Vagina (tissue), 2 donors: ENCODE data around the gene GPR32. TPM values are rescaled to one million over a fixed set of nuclear protein-coding genes. Genes with fewer than 3 reads are reported as not detected.
"Not testable (repeated sequence)": the region's sequence is repeated elsewhere in the genome, so short reads cannot be mapped to it uniquely, and the experiment has no call there.

Source experiments
- DNase-seq, 2 donors: peaks; one replicate each; pipeline ENCODE4 v3.0.0-alpha.2; 2017; ENCODE audit errors: extremely low spot score in 2 of 2
- H3K27ac ChIP-seq: fragments of 200-600 bp; sonication (generic); one replicate; pipeline ENCODE4 v1.5.1; 2019
- H3K27me3 ChIP-seq: fragments of 200-600 bp; sonication (generic); one replicate; pipeline ENCODE4 v1.5.1; 2019
- H3K36me3 ChIP-seq, 2 donors: fragments of 200-600 bp; sonication (generic); one replicate each; pipeline ENCODE4 v1.5.1; 2017 to 2019
- H3K4me1 ChIP-seq: fragments of 200-600 bp; sonication (generic); one replicate; pipeline ENCODE4 v1.5.1; 2019
- H3K4me3 ChIP-seq, 2 donors: fragments of 200-600 bp; sonication (generic); 1 replicate in 1 of 2; 2 replicates in 1 of 2; pipeline ENCODE4 v1.5.1; 2016 to 2019
- H3K9me3 ChIP-seq: fragments of 200-600 bp; sonication (generic); one replicate; pipeline ENCODE4 v1.5.1; 2019
- CTCF ChIP-seq, 3 experiments: fragments of 450-650 bp in 2 of 3; fragments of 200-600 bp in 1 of 3; sonication (generic) in 1 of 3; IDR thresholded peaks; one replicate each; pipeline ENCODE4 v1.5.1; 2017 to 2019; ENCODE audit warnings: antibody characterized with exemption in 3 of 3, mild to moderate bottlenecking in 2 of 3, moderate library complexity in 2 of 3
- POLR2A ChIP-seq, 2 donors: fragments of 450-650 bp; IDR thresholded peaks; one replicate each; pipeline ENCODE4 v1.6.1; 2017; ENCODE audit warnings: antibody characterized with exemption in 2 of 2, mild to moderate bottlenecking in 2 of 2, moderate library complexity in 2 of 2
- POLR2AphosphoS5 ChIP-seq, 2 donors: sonication (generic); formaldehyde crosslinking; IDR thresholded peaks; one replicate each; pipeline ENCODE4 v1.9.0; 2017; ENCODE audit warnings: antibody characterized with exemption in 2 of 2, mild to moderate bottlenecking in 2 of 2, low read depth in 1 of 2; ENCODE audit not compliant: insufficient read depth in 1 of 2
- intact Hi-C: fragments of 100-400 bp; cut with DNase I; formaldehyde crosslinking; loops from one replicate; pipeline ENCODE4 v1.15.1; 2023
- total RNA-seq: library from RNA; depleted of rRNA; stranded (reverse); fragments of >200 nt; gene quantifications from one replicate; pipeline ENCODE4 v1.2.3, GENCODE V29; 2016

The GPR32 gene
- total RNA-seq, 1 donor from 2014 or later: not detected

- H3K4me3 ChIP-seq: peak overlapping the region; percentile 88 to 99
- no peaks in the 10 kb centered on the region for H3K9me3 ChIP-seq
- peak overlapping the region; percentile 94 for H3K27ac ChIP-seq
- H3K4me1 ChIP-seq: peaks cover 28% of the 10 kb centered on the region
- TF ChIP-seq CTCF (IDR thresholded peaks at IDR 0.05): no peak
- TF ChIP-seq POLR2AphosphoS5 (IDR thresholded peaks at IDR 0.05; ENCODE audit: insufficient read depth in 1 of 2, low read depth in 1 of 2): peak; percentile 92 to 95
- TF ChIP-seq POLR2A (IDR thresholded peaks at IDR 0.05): no peak
- DNase-seq: peak in 1 of 2 donors; percentile 98
- H3K27me3 ChIP-seq: no peaks in the 10 kb centered on the region
- H3K36me3 ChIP-seq: peaks cover 0 to 12% of the 10 kb centered on the region in 2 donors
- intact Hi-C loops: no loop called here
Observed at GRCh38 chr19:50804420-50805272, 34.4 kb downstream of the GPR32 start.

GRCh38 chr19:50808856-50809255 lies 38.6 kb downstream of the GPR32 start:
- no peak overlapping the region for H3K4me3 ChIP-seq
- no peak for DNase-seq
- no peak overlapping the region for H3K27ac ChIP-seq
- peaks cover 12% of the 10 kb centered on the region for H3K4me1 ChIP-seq
- no peaks in the 10 kb centered on the region for H3K36me3 ChIP-seq
- TF ChIP-seq CTCF (IDR thresholded peaks at IDR 0.05) (no peak), POLR2AphosphoS5 (IDR thresholded peaks at IDR 0.05; ENCODE audit: insufficient read depth in 1 of 2, low read depth in 1 of 2) (no peak), POLR2A (IDR thresholded peaks at IDR 0.05) (no peak)
- no peaks in the 10 kb centered on the region for H3K27me3 ChIP-seq
- intact Hi-C loops: no loop called here
- no peaks in the 10 kb centered on the region for H3K9me3 ChIP-seq

- DNase-seq, intact Hi-C loops, H3K27ac ChIP-seq, H3K4me1 ChIP-seq, H3K9me3 ChIP-seq, H3K36me3 ChIP-seq, H3K4me3 ChIP-seq, H3K27me3 ChIP-seq: not testable (repeated sequence)
Observed at GRCh38 chr19:50811622-50812238, 41.5 kb downstream of the GPR32 start.

- no peaks in the 10 kb centered on the region for H3K9me3 ChIP-seq
- intact Hi-C loops: no loop called here
- H3K4me1 ChIP-seq: no peaks in the 10 kb centered on the region
- H3K4me3 ChIP-seq: no peak overlapping the region
- DNase-seq: no peak
- TF ChIP-seq POLR2AphosphoS5 (IDR thresholded peaks at IDR 0.05; ENCODE audit: insufficient read depth in 1 of 2, low read depth in 1 of 2): no peak
- TF ChIP-seq POLR2A (IDR thresholded peaks at IDR 0.05): no peak
- no peak for TF ChIP-seq CTCF (IDR thresholded peaks at IDR 0.05)
- no peaks in the 10 kb centered on the region for H3K27me3 ChIP-seq
- H3K27ac ChIP-seq: no peak overlapping the region
- no peaks in the 10 kb centered on the region for H3K36me3 ChIP-seq
Observed at GRCh38 chr19:50812474-50812873, 42.2 kb downstream of the GPR32 start.

- no peaks in the 10 kb centered on the region for H3K27me3 ChIP-seq
- H3K36me3 ChIP-seq: no peaks in the 10 kb centered on the region
- H3K4me1 ChIP-seq: peaks cover 7% of the 10 kb centered on the region
- no peak for DNase-seq
- intact Hi-C loops: no loop called here
- no peaks in the 10 kb centered on the region for H3K9me3 ChIP-seq
- H3K4me3 ChIP-seq: no peak overlapping the region
- no peak for TF ChIP-seq POLR2A (IDR thresholded peaks at IDR 0.05)
- TF ChIP-seq POLR2AphosphoS5 (IDR thresholded peaks at IDR 0.05; ENCODE audit: insufficient read depth in 1 of 2, low read depth in 1 of 2): no peak
- TF ChIP-seq CTCF (IDR thresholded peaks at IDR 0.05): no peak
- H3K27ac ChIP-seq: no peak overlapping the region
Observed at GRCh38 chr19:50814883-50815282, 44.6 kb downstream of the GPR32 start.
